HepG2 (cell line): ENCODE data around the gene ZNF48. TPM values are rescaled to one million over a fixed set of nuclear protein-coding genes. Genes with fewer than 3 reads are reported as not detected.

Source experiments
- CBFB ChIP-seq: sonication (generic); formaldehyde crosslinking; IDR thresholded peaks from 2 replicates; pipeline ENCODE4 v1.4.0; 2020; ENCODE audit warnings: missing genetic modification reagents
- CEBPZ ChIP-seq: IDR thresholded peaks from 2 replicates; pipeline ENCODE4 v1.6.1; 2012; ENCODE audit warnings: low read length, improper control_type of control experiment
- HOXA5 ChIP-seq: sonication (generic); formaldehyde crosslinking; IDR thresholded peaks from 2 replicates; pipeline ENCODE4 v1.4.0; 2020; ENCODE audit warnings: missing genetic modification reagents
- PAXIP1 ChIP-seq: sonication (generic); formaldehyde crosslinking; conservative IDR thresholded peaks from 2 replicates; pipeline ENCODE4 v1.4.0; 2020; ENCODE audit warnings: mild to moderate bottlenecking, missing genetic modification reagents, moderate library complexity
- PPARG ChIP-seq: conservative IDR thresholded peaks from 2 replicates; pipeline ENCODE4 v1.6.1; 2016; ENCODE audit warnings: missing biosample characterization, missing genetic modification reagents
- ZNF205 ChIP-seq: IDR thresholded peaks from 2 replicates; pipeline ENCODE4 v1.6.1; 2018; ENCODE audit warnings: missing biosample characterization, missing genetic modification reagents
- ZNF672 ChIP-seq: sonication (generic); formaldehyde crosslinking; IDR thresholded peaks from 2 replicates; pipeline ENCODE4 v1.8.1; 2022; ENCODE audit warnings: missing genetic modification reagents
- polyA plus RNA-seq, 8 experiments: library from polyadenylated mRNA; depleted of rRNA in 3 of 8; stranded (reverse) in 7 of 8; unstranded in 1 of 8; fragments of >200 nt; fragmentation: Illumina TruSeq in 4 of 8; extraction: Trizol in 4 of 8; gene quantifications; 2 replicates each; pipeline versions ENCODE4 v1.2.1 to v1.2.3, GENCODE V29; 2011 to 2016; ENCODE audit warnings: low read depth in 4 of 8, missing spikeins in 1 of 8, mixed read lengths in 1 of 8; ENCODE audit not compliant: insufficient read depth in 1 of 8
- total RNA-seq, 5 experiments: library from RNA; depleted of rRNA; stranded (reverse); fragments of >200 nt; fragmentation: Illumina TruSeq; extraction: Trizol; gene quantifications; 2 replicates each; pipeline ENCODE4 v1.2.3, GENCODE V29; 2016; ENCODE audit warnings: low read depth in 1 of 5
- TF ChIP-seq, protein P1 (sequence below): sonication (generic); formaldehyde crosslinking; IDR thresholded peaks from 2 replicates; pipeline ENCODE4 v1.4.0; 2020; ENCODE audit warnings: missing genetic modification reagents
- TF ChIP-seq, protein P2 (sequence below): sonication (generic); formaldehyde crosslinking; IDR thresholded peaks from 2 replicates; pipeline ENCODE4 v1.5.1; 2020; ENCODE audit warnings: missing genetic modification reagents, mild to moderate bottlenecking, borderline replicate concordance
- TF ChIP-seq, protein P3 (sequence below): sonication (generic); formaldehyde crosslinking; IDR thresholded peaks from 2 replicates; pipeline ENCODE4 v1.8.0; 2022; ENCODE audit warnings: mild to moderate bottlenecking, missing genetic modification reagents; ENCODE audit not compliant: insufficient replicate concordance

The ZNF48 gene
- total and polyA plus RNA-seq, 2 of the 13 experiments (the other 11 are each of a cell fraction or from before 2014, with no cell fraction given): 9.9 to 12.3 TPM

DNA sequence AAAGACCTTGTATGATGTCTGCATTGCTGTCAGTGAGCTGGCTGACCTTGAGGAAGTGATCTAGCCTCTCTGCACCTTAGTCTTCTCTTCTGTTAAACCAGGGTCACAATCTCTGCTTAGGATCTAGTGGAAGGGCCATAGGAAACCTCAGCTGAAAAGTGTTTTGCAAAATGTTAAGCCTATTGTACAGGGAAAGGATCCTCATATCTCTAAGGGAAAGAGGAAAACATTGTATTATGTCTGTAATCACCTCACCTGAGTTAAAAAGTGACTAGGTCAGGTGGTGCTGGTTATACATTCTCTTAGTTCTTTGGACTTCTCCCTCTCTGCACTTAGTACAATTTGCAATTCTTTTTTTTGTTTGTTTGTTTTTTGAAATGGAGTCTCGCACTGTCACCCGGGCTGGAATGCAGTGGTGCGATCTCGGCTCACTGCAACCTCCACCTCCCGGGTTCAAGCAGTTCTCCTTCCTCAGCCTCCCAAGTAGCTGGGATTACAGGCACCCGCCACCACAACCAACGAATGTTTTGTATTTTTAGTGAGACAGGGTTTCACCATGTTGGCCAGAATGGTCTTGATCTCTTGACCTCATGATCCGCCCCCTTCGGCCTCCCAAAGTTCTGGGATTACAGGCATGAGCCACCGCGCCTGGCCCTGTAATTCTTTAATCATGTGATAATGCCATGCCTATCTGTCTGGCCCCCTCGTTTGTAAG is 52.4 kb downstream of the ZNF48 start (continued):
- TF ChIP-seq PAXIP1 (CRISPR knock-in tag) (peak; percentile 98), ZNF205 (CRISPR knock-in tag) (peak; percentile 24; the same call in 1 of the 2 replicates), ZNF672 (CRISPR knock-in tag) (no peak), CBFB (CRISPR knock-in tag) (0 out of 2 replicates have a peak, but pooled peaks have one; percentile 41), HOXA5 (peak; percentile 63; the same call in 1 of the 2 replicates), PPARG (CRISPR knock-in tag) (peak; percentile 80), CEBPZ (no peak)
- TF ChIP-seq, protein P1, sequence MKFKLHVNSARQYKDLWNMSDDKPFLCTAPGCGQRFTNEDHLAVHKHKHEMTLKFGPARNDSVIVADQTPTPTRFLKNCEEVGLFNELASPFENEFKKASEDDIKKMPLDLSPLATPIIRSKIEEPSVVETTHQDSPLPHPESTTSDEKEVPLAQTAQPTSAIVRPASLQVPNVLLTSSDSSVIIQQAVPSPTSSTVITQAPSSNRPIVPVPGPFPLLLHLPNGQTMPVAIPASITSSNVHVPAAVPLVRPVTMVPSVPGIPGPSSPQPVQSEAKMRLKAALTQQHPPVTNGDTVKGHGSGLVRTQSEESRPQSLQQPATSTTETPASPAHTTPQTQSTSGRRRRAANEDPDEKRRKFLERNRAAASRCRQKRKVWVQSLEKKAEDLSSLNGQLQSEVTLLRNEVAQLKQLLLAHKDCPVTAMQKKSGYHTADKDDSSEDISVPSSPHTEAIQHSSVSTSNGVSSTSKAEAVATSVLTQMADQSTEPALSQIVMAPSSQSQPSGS: peak; percentile 61; the same call in 1 of the 2 replicates
- TF ChIP-seq, protein P2, sequence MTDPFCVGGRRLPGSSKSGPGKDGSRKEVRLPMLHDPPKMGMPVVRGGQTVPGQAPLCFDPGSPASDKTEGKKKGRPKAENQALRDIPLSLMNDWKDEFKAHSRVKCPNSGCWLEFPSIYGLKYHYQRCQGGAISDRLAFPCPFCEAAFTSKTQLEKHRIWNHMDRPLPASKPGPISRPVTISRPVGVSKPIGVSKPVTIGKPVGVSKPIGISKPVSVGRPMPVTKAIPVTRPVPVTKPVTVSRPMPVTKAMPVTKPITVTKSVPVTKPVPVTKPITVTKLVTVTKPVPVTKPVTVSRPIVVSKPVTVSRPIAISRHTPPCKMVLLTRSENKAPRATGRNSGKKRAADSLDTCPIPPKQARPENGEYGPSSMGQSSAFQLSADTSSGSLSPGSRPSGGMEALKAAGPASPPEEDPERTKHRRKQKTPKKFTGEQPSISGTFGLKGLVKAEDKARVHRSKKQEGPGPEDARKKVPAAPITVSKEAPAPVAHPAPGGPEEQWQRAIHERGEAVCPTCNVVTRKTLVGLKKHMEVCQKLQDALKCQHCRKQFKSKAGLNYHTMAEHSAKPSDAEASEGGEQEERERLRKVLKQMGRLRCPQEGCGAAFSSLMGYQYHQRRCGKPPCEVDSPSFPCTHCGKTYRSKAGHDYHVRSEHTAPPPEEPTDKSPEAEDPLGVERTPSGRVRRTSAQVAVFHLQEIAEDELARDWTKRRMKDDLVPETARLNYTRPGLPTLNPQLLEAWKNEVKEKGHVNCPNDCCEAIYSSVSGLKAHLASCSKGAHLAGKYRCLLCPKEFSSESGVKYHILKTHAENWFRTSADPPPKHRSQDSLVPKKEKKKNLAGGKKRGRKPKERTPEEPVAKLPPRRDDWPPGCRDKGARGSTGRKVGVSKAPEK (CRISPR knock-in tag): no peak
- TF ChIP-seq, protein P3, sequence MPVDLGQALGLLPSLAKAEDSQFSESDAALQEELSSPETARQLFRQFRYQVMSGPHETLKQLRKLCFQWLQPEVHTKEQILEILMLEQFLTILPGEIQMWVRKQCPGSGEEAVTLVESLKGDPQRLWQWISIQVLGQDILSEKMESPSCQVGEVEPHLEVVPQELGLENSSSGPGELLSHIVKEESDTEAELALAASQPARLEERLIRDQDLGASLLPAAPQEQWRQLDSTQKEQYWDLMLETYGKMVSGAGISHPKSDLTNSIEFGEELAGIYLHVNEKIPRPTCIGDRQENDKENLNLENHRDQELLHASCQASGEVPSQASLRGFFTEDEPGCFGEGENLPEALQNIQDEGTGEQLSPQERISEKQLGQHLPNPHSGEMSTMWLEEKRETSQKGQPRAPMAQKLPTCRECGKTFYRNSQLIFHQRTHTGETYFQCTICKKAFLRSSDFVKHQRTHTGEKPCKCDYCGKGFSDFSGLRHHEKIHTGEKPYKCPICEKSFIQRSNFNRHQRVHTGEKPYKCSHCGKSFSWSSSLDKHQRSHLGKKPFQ: peak; percentile 86
